DMS153 (cell line): ENCODE results near the gene STK32C.
"Not testable (repeated sequence)": the region's sequence is repeated elsewhere in the genome, so short reads cannot be mapped to it uniquely, and the experiment has no call there.

ENCODE experiments used
- DNase-seq: peaks from one replicate; lab custom pipeline; 2025; lab: John Stamatoyannopoulos, UW

Gene STK32C

GRCh38 chr10:132232023-132232951 is 75.5 kb downstream of the STK32C start:
- DNase-seq = peak; percentile 79

- no peak for DNase-seq
Observed at GRCh38 chr10:132231656-132232022, 76.1 kb downstream of the STK32C start.

GRCh38 chr10:132230557-132231210 is 77.1 kb downstream of the STK32C start:
- no peak for DNase-seq

- peak; percentile 69 for DNase-seq
Observed at GRCh38 chr10:132229834-132230556, 77.8 kb downstream of the STK32C start.

- DNase-seq = no peak
Observed at GRCh38 chr10:132229096-132229495, 78.7 kb downstream of the STK32C start.

GRCh38 chr10:132228616-132229015 is 79.1 kb downstream of the STK32C start:
- DNase-seq = no peak

- DNase-seq = no peak
Observed at GRCh38 chr10:132227851-132228390, 79.8 kb downstream of the STK32C start.

- no peak for DNase-seq
Observed at GRCh38 chr10:132226586-132227405, 81.0 kb downstream of the STK32C start.

DNA sequence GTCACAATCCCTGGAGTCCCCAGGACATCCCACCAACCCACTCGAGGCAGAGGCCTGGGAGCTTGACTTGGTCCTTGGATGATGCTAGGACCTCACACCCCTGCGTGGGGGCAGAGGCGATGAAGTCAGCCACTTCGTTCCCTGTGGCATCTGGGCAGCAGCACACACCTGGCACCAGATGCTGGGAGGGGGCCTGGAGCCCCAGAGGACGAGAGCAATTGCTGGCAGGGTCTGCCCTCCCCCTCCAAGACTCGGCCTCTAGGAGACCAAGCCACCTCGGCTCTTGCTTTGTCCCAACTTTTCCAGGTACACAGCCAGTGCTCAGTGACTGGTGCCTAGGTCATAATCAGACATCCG is 81.9 kb downstream of the STK32C start:
- DNase-seq = no peak

GRCh38 chr10:132225073-132225848 is 82.5 kb downstream of the STK32C start:
- DNase-seq = no peak

DNA sequence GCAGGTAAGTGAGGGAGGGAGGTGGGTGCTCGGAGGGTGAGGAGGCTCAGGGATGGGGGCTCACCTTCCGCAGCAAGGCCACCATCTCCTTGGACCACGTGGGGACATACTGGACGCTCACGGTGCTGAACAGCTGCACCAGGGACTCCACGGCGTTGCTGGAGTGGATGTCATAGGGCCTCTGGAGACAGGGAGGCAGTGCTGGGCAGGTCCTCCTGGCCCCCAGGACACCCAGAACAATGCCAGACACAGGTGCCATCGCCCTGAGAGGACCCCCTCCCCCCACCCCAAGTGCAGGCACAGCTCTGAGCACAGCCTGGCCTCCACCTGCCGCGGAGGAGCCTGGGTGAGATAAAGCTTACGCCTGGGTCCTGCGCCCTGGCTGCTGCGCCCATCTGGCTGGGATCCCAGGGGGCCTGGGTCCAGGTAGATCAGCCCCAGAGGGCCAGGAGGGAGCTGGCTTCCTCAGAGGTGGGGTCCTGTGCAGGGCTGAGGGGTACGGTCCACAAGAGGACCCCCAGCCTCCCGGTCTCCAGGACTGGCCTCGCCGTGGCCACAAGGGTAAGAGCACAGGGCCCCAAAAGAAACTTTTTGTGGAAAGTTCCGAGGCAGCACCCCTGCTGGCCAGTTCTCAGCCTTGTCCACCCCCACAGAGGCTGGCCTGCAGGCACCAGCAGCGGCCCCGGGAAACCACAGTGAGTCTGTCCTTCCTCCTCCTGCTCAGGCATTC is 83.2 kb downstream of the STK32C start:
- DNase-seq = no peak

- DNase-seq = no peak
Observed at GRCh38 chr10:132223611-132224342, 84.0 kb downstream of the STK32C start.

- DNase-seq = peak; percentile 48
Observed at GRCh38 chr10:132223156-132223590, 84.6 kb downstream of the STK32C start.

DNA sequence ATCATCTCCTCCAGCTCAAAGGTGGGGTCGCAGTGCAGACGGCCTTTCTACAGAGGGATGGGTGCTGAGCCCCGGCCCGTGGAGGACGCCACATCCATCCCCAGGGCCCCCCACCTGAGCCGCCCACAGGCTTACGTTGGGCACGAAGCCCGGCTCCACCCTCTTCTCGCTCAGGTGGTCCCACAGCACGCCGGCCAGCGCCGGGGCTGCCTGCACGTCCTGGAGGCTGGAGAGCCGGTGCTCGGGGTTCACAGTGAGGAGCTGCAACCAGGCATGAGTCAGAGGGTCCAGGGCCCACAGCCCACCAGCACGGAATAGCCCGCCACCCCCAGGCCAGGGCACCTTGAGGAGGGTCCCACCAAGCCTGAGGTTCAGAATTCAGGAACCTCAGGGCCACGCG is 85.0 kb downstream of the STK32C start:
- DNase-seq = no peak

GRCh38 chr10:132220996-132221395 is 86.8 kb downstream of the STK32C start:
- not testable (repeated sequence) for DNase-seq

DNA sequence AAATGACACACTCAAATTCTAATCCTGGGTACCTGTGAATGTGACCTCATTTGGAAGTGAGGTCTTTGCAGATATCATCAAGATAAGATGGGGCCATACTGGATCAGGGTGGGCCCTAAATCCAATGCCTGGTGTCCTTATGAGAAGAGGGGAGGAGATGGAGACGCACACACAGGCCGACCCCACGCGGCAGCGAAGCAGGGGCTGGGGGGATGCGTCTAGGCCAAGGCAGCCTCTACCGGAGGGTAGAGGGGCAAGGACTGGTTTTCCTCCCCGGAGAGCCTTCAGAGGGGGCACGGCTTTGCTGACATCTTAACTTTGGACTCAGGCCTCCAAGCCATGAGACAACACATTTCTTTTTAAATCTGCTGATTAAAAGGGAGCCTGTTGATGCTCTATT is 87.7 kb downstream of the STK32C start:
- no peak for DNase-seq

DNA sequence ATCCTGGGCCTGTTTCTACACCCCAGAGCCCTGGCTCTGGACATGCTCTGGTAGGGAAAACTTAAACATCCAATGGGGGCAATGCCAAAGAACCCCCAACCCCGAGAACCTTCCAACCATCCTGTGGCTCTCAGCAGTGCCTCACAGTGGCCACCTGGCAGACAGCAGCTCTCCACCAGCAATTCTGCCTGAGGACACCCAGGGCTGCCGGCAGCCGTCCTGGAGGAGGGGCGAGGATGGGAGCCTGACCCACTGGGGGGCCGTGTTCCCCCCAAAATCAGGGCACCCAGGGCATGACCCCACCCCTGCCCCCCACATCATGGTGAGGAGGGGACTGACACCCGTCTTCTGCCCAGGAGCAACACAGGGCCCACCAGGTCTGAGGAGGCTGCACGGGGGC is 88.3 kb downstream of the STK32C start:
- DNase-seq = no peak

GRCh38 chr10:132216441-132216840 is 91.3 kb downstream of the STK32C start:
- DNase-seq = not testable (repeated sequence)

GRCh38 chr10:132213917-132214316 is 93.8 kb downstream of the STK32C start:
- no peak for DNase-seq
